GM19025 (cell line): ENCODE measurements around the gene LDLRAD4.
"Not testable (repeated sequence)": the region's sequence is repeated elsewhere in the genome, so short reads cannot be mapped to it uniquely, and the experiment has no call there.

Experiments
- ATAC-seq: cut with Tn5 transposase; IDR thresholded peaks from one replicate; pipeline ENCODE4 v1.9.1; 2021; ENCODE audit warnings: mild to moderate bottlenecking, low read depth, moderate library complexity; ENCODE audit not compliant: unreplicated experiment

LDLRAD4 gene

DNA sequence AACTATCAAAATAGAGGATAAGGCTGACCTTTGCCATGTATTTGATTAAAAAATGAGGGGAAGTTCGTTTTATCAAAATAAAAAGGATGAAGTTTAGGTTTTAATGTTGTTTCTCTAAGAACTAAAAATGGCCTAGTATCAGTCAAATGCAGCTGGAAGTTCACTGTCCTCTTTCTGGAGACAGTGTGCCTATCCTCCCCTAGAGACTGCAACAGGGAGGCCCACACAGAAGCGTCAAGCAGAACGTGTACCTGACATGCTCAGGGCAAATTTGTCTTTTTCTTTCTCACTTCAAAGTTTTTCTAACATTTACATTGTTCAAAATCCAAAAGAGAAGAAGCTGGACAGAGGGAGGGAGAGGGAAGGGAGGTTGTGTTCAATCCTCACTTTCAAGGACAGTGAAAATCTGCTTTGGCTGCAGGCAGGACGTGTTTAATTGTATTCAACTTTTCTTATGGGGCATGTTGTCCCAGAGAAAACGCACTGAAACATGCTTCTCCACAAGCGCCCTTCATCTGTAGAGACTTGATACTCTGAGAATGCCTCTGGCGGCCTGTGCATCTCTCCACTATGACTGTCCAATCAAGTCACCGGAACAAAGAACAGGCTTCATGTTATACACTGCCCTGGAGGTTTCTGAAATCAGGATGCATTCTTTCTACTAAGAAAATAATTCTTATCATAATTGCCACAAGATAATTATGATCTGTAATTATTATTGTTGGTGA is 442.7 kb downstream of the LDLRAD4 start:
- ATAC-seq = no peak

GRCh38 chr18:13661779-13662256 is 443.3 kb downstream of the LDLRAD4 start:
- no peak for ATAC-seq

DNA sequence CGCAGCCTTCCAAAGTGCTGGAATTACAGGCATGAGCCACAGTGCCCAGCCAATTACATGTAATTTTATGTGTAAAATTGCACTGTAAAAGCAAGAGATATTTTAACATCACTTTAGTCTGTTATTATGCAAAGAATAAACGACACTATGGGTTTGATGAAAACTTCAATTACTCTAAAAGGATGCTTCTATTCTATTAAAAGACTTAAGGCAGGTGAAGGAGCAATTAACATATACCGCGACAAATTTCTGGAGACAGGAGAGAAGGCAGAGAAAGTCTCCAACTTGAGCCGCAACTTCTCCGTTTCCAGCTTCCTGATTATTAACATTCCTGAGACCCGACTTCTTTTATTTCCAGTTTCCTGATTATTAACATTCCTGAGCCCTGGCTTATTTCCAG is 454.1 kb downstream of the LDLRAD4 start:
- ATAC-seq = no peak

DNA sequence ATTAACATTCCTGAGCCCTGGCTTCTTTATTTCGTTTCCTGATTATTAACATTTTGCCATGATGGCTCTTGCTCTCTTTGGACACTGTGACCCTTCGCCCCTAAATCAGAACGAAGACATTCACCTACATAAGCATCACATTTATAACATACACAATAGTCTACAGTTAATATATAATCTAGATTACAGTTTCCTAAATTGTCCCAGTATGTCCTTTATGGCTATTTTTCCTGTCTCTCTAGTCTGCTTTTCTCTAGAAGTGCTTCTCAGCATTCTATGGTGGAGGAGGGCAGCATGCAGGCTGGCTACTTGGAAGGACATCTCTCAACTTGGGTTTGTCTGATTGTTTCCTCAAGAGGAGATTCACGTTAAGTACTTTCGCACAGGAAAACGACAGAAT is 457.9 kb downstream of the LDLRAD4 start:
- no peak for ATAC-seq

DNA sequence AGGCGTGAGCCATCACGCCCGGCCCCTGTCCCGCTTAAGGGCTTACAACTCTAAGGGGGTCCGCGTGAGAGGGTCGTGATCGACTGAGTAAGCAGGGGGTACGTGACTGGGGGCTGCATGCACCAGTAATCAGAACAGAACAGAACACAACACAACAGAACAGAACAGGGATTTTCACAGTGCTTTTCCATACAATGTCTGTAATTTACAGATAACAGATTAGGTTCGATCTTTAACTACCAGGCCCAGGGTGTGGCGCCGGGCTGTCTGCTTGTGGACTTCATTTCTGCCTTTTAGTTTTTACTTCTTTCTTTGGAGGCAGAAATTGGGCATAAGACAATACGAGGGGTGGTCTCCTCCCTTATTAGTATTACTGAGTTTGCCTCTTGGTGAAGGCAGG is 458.8 kb downstream of the LDLRAD4 start:
- ATAC-seq = not testable (repeated sequence)

GRCh38 chr18:13680612-13681011 is 462.1 kb downstream of the LDLRAD4 start:
- ATAC-seq = no peak

DNA sequence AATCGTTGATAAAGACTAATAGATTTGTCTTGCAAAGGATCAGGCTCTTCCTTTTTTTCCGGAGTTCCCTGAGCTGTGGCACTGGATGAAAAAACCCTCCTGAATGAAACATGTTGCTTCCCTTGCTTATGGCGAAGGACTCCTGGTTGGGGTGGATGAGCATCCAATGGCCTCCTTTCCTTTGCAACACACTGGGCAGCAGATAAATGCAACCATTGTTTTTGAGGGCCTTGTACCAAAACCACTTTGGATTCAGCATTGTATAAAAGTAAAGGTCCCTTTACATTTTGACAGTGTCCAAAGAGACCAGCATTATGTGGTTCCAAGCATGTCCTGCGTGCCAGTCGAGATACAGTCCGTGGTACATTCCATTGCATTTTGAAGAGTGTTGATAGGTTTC is 463.1 kb downstream of the LDLRAD4 start:
- no peak for ATAC-seq

DNA sequence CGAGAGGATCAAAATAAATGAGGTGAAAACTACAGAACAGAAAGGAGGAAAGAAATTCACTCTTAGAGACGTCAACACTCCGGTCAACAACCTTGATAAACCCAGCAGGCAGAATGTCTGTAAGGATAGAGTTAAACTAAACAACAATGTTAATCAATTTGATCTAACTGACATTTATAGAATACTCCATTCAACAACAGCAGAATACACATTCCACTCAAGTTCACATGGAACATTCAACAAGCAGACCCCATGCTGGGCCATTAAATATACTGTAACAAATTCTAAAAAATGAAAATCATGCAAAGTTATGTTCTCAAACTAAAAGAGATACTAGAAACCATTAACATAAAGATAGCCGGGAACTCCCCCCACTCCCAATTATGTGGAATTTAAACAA is 466.0 kb downstream of the LDLRAD4 start:
- no peak for ATAC-seq

DNA sequence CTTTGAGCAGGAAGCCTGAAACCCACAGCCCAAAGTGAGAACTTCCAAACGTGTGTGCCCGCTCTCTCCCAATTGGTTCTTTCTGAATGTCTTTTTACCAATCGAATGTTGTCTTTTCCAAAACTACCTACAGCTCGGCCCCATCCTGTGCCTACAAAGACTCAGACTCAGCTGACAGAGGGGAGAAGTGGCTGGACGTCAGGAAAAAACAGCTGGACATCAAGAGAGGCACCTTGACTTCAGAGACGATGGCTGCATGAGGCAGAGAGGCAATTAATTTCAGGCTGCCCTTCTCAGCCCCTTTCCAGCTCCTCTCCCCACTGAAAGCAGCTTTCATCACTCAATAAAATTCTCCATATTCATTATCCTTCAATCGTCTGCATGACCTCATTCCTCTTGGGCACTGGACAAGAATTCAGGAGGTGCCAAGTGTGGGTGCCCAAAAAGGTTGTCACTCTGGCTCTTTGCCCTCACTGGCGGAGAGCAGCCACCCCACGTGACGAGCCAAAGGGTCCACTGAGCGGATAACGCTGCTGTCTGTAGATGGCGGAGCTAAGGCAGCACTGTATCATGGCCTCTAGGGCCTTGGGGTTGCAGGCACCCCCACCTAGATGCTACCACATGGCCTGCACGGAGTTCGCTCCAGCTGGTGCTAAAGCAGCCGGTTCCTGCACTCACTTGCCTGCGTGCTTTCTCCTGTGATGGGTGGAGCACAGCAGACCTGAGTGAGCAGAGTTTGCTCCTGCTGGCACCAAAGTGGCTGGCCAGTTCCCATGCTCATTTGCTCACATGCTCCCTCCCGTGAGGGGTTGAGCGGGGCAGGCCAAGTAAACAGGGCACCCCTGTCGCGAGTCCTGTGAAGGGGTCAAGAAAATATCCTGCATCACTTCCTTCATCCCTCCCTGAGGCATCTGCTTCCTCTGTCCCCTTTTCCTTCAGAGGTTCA is 469.9 kb downstream of the LDLRAD4 start:
- no peak for ATAC-seq

GRCh38 chr18:13690060-13690459 is 471.5 kb downstream of the LDLRAD4 start:
- not testable (repeated sequence) for ATAC-seq

- ATAC-seq = not testable (repeated sequence)
Measured at GRCh38 chr18:13695337-13695736, 476.8 kb downstream of the LDLRAD4 start.

GRCh38 chr18:13696961-13697360 is 478.4 kb downstream of the LDLRAD4 start:
- no peak for ATAC-seq

- no peak for ATAC-seq
Measured at GRCh38 chr18:13700153-13700552, 481.6 kb downstream of the LDLRAD4 start.
